Stimulated activated CD8-positive, alpha-beta memory T cell treated with anti-CD3 and anti-CD28 coated beads, Interleukin-12 subunit alpha, Interleukin-12 subunit beta, amount 100 ng/mL, for 24 hours (primary cell): ENCODE results near the gene RBM8A.
"Not testable (repeated sequence)": the region's sequence is repeated elsewhere in the genome, so short reads cannot be mapped to it uniquely, and the experiment has no call there.

Source experiments
- DNase-seq: peaks from one replicate; pipeline ENCODE4 v3.0.0-alpha.2; 2020; ENCODE audit errors: extremely low read depth

RBM8A gene

DNA sequence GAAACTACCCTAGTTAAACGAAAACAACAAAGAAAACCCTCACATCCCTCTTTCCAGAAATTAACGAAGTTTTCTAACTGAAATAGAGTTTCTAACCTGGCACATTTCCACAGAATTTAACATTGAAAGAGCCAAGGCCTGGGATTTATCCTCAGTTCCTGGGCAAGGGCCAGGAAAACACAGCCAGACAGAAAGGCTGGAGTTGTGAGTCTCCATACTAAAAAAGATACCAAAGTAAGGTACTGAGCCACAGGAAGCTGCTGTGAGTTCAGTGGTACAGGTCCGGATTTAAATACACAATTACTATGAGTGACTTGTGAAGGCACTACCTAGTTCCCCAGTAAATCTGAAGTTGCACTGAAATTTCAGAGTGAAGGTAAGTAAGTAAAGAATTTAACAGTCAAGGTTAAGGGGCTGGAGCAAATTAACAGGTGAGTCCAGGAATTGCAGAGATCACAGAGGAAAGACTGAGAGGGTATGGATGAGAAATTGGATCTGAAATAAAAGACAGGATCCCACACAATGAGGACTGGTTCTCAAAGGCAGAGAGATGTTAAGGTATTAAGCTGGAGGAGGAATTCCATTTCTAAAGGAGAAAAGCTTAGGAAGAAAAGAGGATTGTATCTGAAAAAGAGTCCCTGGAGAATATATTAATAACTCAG lies 29.6 kb upstream of the RBM8A start:
- DNase-seq = no peak

- no peak for DNase-seq
These were observed 29.1 kb upstream of the RBM8A start for GRCh38 chr1:145956361-145956760.

GRCh38 chr1:145955436-145955835 lies 28.2 kb upstream of the RBM8A start:
- no peak for DNase-seq

DNA sequence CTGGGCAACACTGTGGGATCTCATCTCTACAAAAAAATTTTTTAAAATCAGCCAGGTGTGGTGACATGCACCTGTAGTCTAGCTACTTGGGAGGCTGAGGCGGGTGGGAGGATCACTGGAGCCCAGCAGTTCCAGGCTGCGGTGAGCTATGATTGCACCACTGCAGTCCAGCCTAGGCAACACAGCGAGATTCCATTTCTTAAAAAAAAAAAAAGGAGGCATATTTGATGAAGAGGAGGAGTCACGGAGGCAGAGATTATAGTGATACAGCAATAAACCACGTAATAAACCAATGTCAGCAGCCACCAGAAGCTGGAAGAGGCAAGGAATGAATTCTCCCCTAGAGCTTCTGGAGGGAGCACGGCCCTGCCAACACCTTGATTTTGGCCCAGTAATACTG lies 26.6 kb upstream of the RBM8A start:
- no peak for DNase-seq

DNA sequence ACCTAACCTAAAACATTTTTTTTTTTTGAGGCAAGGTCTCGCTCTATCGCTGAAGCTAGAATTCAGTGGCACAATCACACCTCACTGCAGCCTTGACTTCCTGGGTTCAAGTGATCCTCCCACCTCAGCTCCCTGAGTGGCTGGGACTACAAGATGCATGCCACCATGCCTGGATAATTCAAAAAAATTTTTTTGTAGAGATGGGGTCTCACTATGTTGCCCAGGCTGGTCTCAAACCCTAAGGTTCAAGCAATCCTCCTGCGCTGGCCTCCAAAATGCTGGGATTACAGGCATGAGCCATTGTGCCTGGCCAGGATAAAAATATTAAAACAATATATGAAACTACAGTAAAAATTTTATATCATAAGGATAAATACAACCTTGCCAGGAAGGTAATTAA lies 25.6 kb upstream of the RBM8A start:
- DNase-seq = no peak

- DNase-seq = no peak
These were observed 24.2 kb upstream of the RBM8A start for GRCh38 chr1:145951526-145951925.

- no peak for DNase-seq
These were observed 21.9 kb upstream of the RBM8A start for GRCh38 chr1:145949219-145949618.

DNA sequence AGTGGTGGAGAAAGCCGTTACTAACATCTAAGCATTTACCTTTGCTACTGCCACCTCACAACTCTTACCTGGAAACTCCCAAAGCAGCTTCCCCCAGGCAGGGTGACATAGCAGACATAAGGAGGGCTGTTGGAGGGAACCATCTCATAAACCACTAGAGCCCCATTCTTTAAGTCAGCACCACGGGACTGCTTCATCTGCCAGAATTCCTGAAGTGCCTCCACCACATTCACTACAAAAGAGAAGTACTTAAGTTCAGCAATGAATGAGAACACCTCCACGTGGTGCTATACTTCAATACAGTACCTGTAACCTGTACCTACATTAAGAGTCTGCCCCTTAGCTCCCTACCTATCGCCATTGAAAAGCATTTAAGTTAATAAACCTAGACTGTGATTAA lies 20.3 kb upstream of the RBM8A start:
- no peak for DNase-seq

- DNase-seq = no peak
These were observed 19.2 kb upstream of the RBM8A start for GRCh38 chr1:145946477-145946986.

GRCh38 chr1:145944532-145944931 lies 17.2 kb upstream of the RBM8A start:
- DNase-seq = no peak

- no peak for DNase-seq
These were observed 15.6 kb upstream of the RBM8A start for GRCh38 chr1:145942871-145943270.

DNA sequence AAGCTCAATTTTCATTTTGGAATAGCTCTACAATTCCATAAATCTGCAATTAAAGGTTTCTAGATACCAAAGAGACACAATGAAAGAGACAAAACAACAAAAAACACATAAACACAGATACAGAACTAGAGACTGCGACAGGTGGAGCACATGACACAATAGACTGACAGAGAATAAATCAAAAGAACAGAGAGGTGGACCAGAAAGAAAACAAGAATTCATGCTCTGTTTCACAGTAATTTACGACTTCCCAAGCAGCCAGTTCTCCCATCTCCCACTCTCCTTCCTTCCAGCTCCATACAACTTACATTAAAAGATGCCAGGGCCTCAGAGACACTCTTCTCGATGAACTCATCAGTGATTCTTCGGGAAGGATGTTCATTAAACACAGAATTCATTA lies 15.1 kb upstream of the RBM8A start:
- no peak for DNase-seq

- no peak for DNase-seq
These were observed 10.2 kb upstream of the RBM8A start for GRCh38 chr1:145937436-145937835.

DNA sequence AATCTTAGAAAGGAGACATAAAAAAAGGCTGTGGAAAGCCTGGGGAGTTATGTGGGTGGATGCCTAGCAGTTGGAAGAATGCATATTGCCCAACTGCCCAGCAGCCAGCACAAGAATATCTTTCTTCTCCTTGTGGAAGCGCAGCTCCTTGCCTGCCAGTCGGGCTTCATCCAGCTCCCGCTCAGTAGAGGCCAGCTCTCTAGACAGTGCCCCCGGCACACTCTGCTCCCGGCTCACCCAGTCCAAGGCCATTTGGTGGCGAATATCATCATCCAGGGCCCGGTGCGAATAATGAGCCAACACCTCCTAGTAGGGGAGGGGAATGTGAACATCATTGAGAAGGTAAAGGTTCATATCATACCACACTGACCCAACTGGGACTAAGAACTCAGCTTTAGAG lies 9.0 kb upstream of the RBM8A start:
- DNase-seq = no peak

DNA sequence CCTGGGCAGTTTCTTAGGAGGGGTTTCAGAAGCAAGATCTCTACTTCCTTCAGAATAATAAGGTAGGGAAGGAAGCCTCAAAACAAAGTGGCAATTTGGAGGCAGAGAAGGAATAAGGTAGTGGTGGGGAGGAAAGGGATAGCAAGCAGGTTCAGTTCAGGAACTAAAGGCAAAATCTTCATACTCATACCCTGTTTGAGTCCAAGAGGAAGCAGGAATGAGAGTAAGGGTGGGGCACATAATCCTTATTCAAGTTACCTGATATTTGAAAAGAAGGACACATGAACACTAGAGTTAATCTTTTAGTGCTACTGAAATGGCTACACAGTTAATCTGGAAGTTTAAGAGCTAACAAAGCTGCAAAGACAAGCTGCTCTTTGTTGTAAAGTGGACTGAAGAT lies 8.4 kb upstream of the RBM8A start:
- no peak for DNase-seq

DNA sequence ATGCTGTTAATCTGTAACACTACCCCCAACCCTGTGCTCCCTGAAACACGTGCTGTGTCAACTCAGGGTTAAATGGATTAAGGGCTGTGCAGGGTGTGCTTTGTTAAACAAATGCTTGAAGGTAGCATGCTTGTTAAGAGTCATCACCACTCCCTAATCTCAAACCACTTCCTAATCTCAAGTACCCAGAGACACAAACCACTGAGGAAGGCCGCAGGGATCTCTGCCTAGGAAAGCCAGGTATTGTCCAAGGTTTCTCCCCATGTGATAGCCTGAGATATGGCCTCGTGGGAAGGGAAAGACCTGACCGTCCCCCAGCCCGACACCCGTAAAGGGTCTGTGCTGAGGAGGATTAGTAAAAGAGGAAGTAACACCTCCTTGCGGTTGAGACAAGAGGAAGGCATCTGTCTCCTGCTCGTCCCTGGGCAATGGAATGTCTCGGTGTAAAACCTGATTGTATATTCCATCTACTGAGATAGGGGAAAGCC lies 5.3 kb upstream of the RBM8A start:
- not testable (repeated sequence) for DNase-seq

- no peak for DNase-seq
These were observed 796 bp upstream of the RBM8A start for GRCh38 chr1:145927916-145928643.

DNA sequence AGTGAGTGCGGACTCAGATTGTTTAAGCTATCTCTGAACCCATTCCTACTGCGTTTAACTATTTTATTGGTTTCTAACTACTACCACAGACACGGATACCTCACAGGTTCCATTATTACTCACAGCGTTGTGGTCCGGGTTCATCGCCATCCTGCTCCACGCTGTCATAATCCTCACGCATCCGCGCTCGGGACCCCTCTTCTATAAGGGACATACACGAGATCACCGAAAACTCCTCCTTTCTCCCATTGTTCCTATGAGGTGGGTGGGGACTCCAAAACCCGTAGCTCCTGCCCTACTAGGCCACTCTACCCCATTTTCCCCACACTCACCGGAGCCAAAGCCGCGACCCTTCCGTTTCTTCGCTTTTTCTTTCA lies 610 bp downstream of the RBM8A start:
- DNase-seq = peak; percentile 19

- DNase-seq = no peak
These were observed 5.0 kb downstream of the RBM8A start for GRCh38 chr1:145922266-145922665.

GRCh38 chr1:145920297-145920696 lies 7.0 kb downstream of the RBM8A start:
- not testable (repeated sequence) for DNase-seq

- no peak for DNase-seq
These were observed 8.0 kb downstream of the RBM8A start for GRCh38 chr1:145918992-145919939.
